ENCODE data around the gene ARMC8.

The ARMC8 gene

GRCh38 chr3:138249636-138250035, 62.5 kb downstream of the ARMC8 start:
- TF ChIP-seq CTCF (conservative IDR thresholded peaks at IDR 0.05) = no peak

GRCh38 chr3:138253609-138254008, 66.5 kb downstream of the ARMC8 start:
- no peak overlapping the region for H3K27ac ChIP-seq
- TF ChIP-seq CTCF (conservative IDR thresholded peaks at IDR 0.05) = no peak

More at GRCh38 chr3:138249636-138250035, 62.5 kb downstream of the ARMC8 start:
- H3K27ac ChIP-seq = no peak overlapping the region

- H3K27ac ChIP-seq = no peak overlapping the region
- no peak for TF ChIP-seq CTCF (conservative IDR thresholded peaks at IDR 0.05)
These were observed 67.1 kb downstream of the ARMC8 start for GRCh38 chr3:138254216-138254615.

- no peak overlapping the region for H3K27ac ChIP-seq
- no peak for TF ChIP-seq CTCF (conservative IDR thresholded peaks at IDR 0.05)
These were observed 68.9 kb downstream of the ARMC8 start for GRCh38 chr3:138256022-138256421.

- H3K27ac ChIP-seq = no peak overlapping the region
- TF ChIP-seq CTCF (conservative IDR thresholded peaks at IDR 0.05) = no peak
These were observed 70.9 kb downstream of the ARMC8 start for GRCh38 chr3:138257986-138258385.

GRCh38 chr3:138259126-138259525, 72.0 kb downstream of the ARMC8 start:
- H3K27ac ChIP-seq = no peak overlapping the region
- TF ChIP-seq CTCF (conservative IDR thresholded peaks at IDR 0.05) = no peak

- no peak overlapping the region for H3K27ac ChIP-seq
- TF ChIP-seq CTCF (conservative IDR thresholded peaks at IDR 0.05) = no peak
These were observed 73.5 kb downstream of the ARMC8 start for GRCh38 chr3:138260611-138261010.

GRCh38 chr3:138263104-138263503, 76.0 kb downstream of the ARMC8 start:
- H3K27ac ChIP-seq = no peak overlapping the region
- peak; percentile 29; the same call in 1 of the 2 replicates for TF ChIP-seq CTCF (conservative IDR thresholded peaks at IDR 0.05)

Measured in VCaP (cell line).